ENCODE measurements around the gene AKNA. TPM values are rescaled to one million over a fixed set of nuclear protein-coding genes. Genes with fewer than 3 reads are reported as not detected.

AKNA gene
- polyA plus RNA-seq, 4 donors: 12.0 to 13.6 (median 13.1) TPM

DNA sequence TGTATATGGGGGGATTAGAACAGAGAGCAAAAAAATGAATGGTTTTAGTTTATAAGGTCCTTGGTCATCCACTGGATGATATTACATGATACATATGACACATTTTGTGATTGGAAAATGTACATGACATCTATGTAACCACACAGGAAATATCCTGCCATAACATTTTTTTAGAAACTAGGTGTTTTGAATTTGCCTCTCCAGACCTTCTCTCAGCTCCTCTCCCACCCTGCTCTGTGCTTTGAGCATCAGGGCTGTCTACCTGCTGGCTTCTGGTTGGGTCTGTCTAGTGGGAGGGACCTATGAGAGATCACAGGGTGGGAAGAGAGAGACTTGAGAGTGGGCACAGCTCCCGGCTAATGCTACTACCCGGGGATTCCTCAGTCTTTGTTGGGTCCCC is 24.4 kb downstream of the AKNA start:
- no peak for DNase-seq (ENCODE audit: low read depth in 4 of 4, low spot score in 3 of 4)

DNA sequence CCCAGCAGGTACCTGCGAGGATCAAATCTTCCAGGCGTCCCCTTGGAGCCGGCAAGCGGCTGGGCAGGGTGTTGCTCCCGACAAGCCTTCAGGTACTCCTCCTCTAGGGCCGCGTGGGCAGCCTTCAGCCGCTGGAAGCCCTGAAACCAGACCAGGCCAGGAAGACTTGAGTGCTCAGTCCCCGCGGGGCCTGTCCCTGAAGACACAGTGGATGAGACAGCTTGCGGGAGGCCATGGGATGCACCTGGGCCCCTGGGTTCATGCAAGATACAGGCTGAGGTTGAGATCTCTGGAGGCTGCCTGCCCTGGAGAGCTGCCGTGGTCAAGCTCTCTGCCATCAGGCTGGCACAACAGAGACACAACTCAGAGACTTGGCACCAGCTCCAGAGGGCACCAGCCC is 25.4 kb downstream of the AKNA start:
- no peak for DNase-seq (ENCODE audit: low read depth in 4 of 4, low spot score in 3 of 4)

DNA sequence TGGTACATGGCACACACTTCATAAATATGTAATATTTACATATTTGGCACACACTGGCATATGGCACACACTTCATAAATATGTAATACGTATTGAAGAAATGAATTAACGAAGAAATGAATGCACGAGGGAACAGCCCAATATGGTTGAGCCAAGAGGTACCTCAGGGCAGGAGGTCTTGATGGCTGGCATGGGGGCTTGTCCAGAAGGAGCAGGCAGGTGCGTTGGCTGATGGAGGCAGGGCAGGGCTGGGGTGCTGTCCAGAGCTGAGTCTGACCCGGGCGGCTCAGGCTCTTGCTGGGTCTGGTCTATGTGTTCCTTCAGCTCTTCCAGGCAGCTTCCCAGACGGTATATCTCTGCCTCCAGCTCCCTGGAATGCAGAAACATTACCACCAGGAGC is 26.2 kb downstream of the AKNA start:
- no peak for DNase-seq (ENCODE audit: low read depth in 4 of 4, low spot score in 3 of 4)

DNA sequence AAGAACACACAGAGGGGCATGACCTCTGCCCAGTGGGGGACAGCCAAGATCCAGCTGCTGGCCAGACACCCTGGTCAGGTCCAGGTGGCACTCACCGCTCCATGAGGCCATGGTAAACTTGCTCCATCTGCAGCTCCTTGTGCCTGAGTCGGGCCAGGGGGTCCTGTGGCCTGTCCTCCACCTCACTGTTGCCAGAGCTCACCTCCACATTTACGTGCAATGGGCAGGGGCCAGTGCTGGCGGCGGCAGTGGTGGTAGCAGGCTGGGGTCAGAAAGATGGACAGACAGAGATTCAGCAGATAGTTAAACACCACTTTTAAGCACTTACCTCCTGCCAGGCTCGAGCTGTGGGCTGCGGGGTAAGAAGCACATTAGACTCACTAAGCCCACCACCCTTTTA is 28.0 kb downstream of the AKNA start:
- DNase-seq (ENCODE audit: low read depth in 4 of 4, low spot score in 3 of 4): no peak

DNA sequence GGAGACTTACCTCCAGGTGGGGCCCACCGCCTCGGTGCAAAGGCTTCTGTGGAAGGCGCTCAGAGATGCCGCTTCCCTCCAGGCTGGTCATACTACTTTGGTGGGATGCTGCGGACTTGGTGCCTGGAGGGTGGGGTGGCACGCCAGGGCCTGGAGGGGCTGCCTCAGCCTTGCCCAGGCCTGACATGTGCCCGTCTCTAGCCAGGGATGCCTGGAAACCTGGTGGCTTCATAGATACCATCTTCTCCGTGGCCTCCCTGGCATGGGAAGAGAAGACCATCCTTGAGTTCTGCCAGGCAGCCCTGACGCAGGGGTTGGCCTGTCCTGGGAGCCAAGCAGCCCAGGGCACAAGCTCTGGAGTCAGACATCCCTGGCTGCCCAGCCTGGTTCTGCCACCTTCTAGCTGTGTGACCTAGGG is 29.9 kb downstream of the AKNA start:
- DNase-seq (ENCODE audit: low read depth in 4 of 4, low spot score in 3 of 4): no peak

DNA sequence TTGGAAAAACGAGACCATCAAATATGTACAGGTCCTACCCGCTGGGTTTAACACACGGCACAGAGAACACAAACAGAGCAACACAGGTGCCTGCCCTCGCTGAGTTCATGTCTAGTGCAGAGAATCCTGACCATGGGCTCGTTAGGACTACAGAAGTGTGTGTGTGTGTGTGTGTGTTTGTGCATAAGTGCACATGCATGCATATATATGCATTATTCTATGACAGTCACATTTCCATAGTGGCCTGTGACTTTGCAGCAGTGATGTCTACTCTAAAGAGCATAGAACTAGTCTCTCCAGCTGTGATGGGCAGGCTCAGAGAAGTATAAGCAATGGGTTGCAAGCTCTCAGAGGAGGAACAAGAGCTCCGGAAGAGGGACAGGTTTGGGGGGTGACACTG is 30.4 kb downstream of the AKNA start:
- no peak for DNase-seq (ENCODE audit: low read depth in 4 of 4, low spot score in 3 of 4)

DNA sequence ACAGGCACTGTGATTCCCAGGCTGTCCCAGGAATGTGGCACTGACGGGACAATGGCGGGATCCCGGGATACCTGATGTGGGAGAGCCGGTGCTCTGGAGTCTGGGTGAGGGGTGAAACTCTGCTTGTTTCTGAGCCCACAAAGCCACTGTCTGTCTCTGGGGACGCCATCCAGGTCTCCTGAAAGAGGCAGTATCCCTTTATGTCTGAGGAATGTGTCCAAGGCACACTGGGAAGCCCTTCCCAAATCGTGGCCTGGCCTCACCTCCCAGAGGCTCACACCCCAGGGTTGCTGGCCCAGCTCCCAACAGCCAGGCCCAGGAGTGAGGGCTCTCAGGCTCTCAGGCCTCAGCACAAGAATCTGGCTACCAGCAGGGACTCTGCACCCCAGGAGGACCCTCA is 31.0 kb downstream of the AKNA start:
- DNase-seq (ENCODE audit: low read depth in 4 of 4, low spot score in 3 of 4): no peak

DNA sequence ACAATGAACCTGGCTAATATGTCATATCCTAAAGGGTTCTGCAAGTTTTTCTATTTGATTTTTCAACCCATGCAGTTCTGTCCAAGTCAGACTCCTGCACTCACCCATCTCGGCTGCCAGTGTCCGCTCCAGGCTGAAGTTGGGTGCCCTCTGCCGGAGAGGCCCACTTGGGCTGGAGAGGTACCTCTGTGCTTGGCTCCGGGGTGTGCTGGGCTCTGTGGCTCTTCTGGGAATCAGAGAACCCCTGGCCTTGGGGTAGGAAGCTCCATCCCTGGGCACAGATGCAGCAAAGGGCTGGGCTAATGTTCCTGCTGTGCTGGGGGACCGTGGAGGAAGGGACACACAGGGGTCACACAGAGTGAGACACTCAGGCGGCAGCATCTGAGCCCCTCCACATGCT is 32.0 kb downstream of the AKNA start:
- no peak for DNase-seq (ENCODE audit: low read depth in 4 of 4, low spot score in 3 of 4)

DNA sequence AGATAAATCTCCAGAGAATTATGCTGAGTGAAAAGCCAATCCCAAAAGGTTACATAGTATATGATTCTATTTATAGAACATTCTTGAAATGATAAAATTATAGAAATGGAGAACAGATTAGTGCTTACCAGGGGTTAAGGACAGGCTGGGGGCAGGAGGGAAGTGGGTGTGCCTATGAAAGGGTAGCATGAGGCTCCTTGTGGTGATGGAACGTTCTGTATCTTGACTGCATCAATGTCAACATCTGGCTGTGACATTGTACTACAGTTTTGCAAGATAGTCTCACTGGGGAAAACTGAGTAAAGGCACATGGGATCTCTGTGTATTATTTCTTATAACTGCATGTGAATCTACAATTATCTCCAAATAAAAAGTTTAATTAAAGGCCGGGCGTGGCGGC is 35.9 kb downstream of the AKNA start:
- no peak for DNase-seq (ENCODE audit: low read depth in 4 of 4, low spot score in 3 of 4)

DNA sequence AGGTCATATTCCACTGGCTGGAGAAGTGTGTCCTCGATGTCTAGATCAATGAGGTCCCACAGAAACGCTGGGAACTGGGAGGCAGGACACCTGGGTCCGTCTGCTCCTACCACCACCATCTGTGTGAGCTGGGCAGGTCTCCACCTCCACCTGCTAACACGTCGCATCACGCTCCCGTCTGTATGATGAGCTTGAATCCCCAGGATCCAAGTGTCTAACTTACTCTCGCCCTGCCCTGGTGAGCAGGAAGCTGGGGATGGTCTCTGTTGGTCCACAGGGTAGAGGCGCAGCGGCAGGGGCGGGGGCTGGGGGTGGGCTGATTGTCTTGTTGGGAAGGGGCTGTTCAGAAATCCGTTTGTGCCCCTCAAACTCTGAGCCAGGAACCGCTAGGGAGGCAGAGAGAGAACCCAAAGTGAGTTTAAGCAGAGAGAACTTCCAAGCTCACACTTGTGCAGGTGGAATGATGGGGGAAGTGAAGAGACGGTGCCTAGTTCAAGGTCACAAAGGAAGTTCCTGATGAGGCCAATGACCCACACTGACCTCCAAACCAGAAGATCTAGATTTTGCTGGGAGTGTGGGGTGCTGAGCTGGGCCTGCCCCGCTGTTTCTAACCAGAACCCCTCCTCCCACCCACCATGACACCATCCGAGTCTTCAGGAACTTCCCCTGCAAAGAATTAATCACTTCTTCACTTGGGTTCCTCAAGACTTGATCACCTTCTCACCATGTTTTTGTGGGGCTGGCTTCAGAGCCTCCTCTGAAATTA is 37.0 kb downstream of the AKNA start:
- no peak for DNase-seq (ENCODE audit: low read depth in 4 of 4, low spot score in 3 of 4)

DNA sequence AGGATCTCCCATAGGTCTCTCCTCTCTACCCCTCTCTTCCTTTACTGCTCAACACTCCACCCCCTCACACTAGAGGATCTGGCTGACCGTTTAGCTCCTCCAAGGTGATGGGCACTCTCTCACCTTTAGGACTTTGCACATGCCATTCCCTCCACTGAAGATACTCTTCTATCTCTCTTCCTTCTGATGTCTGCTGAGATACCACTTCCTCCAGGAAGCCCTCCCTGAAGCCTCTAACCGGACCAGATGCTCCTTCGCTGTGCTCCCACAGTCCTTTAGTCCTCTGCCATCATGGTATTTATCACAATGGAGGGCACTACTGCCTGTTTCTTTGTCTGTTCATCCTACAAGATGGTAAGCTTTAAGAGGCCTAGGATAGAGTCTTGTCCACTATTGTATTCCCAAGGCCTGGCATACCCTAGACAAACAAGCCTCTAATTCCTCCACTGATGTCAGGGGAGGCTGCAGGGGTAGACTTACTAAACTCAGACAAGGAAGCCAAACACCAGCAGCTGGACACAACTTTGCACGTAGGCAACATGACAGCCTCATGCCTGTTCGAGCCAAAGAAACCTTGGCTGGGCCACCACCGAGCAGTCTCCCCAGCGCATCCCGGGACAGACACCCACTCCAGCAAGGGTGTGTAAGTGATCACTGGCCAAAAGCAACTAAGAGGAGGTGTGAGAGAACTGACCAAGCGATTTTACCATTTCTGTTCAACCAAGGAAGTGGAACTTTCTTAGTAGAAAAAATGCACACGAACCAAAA is 37.9 kb downstream of the AKNA start:
- DNase-seq (ENCODE audit: low read depth in 4 of 4, low spot score in 3 of 4): no peak

DNA sequence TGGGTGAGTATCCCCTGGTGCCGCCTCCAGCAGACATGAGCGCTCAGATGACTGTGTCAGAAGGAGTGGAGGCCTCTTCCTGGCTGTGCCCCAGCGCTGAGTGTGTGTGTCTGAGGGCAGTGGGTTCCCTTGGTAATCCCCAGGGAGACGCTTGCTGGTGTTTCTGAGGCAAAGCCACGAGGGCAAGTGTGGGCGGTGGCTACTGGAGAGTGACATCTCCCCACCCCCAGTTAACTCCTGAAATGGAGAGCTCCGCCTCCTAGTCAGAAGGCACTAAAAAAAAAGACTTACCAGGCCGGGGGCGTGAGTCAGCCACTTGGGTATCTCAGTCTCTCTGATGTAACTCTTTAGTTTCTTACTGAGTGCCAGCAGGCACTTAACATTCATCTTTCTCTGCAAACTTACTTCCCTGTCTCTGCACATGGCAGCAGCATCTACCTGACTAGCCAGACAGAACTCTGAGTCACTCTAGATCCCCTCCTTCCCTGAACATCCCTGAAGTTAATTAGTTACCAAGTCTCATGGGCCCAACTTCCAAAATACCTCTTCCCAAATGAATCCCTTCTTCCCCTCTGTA is 38.8 kb downstream of the AKNA start:
- DNase-seq (ENCODE audit: low read depth in 4 of 4, low spot score in 3 of 4): peak in 3 of 4 donors; percentile 36 to 42 (median 40)

DNA sequence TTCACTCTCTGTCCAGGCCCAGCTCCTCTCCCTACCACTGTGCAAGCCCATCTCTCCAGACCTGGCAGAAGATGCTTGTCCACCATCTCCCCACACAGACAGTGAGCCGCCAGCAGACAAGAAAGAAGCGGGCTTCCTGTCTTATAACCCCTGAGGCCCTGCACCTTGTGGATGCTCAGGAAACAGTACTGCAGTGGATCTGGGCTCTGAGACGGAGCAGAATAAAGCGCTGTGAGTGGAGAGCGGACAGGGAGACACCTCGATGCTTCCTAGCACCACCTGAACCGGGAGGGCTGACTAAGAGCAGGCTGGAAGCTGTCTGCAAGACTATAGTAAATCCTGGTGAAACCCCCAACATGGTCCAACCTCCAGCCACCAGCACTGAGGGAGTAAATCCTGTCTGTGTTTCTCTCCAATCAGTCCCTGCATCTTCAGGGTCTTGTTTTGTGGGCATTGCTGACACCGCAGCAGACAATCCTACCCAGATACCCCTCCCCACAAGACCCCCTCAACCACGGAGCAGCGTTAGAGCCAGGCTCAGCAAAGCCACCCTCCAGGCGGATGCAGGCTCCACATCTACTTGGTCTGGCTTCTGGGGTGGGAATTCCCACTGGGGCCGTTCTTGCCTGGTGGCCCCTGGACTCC is 39.4 kb downstream of the AKNA start:
- no peak for DNase-seq (ENCODE audit: low read depth in 4 of 4, low spot score in 3 of 4)

DNA sequence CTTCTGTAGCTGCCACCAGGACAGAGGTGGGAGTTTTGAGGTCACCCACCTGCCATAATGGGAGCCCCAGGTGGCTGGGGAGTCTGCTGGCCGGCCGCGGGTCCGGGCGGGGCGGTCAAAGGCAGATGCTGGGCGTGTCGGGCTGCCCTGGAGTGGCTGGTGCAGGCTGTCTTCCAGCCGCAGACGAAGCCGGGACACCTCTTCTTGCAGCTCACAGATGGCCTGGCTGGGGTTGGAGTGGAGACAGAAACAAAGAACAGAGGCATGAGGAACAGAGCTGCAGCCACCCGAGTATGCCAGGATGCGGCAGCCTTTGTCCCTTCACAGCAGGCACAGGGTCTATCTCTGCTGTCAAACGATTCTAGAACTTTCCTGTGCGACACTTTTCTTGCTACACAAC is 40.1 kb downstream of the AKNA start:
- DNase-seq (ENCODE audit: low read depth in 4 of 4, low spot score in 3 of 4): no peak

DNA sequence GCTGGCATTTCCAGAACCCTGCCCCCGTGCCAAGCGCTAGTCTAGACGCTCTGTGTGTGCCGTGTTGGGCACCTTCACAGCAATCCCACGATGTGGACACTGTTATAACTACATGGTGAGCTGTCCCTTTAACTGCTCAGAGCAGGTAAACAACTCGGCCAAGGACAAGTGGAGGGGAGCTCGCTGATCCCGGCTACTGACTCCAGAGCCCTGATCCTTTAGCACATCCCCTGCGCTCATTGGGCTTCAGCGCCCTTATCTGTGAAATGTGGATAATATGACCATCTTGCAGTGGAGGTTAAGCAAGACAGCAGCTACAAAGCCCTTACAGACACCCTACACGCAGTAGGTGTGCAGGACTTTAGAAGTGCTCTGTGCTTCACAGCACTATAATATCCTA is 41.6 kb downstream of the AKNA start:
- no peak for DNase-seq (ENCODE audit: low read depth in 4 of 4, low spot score in 3 of 4)

DNA sequence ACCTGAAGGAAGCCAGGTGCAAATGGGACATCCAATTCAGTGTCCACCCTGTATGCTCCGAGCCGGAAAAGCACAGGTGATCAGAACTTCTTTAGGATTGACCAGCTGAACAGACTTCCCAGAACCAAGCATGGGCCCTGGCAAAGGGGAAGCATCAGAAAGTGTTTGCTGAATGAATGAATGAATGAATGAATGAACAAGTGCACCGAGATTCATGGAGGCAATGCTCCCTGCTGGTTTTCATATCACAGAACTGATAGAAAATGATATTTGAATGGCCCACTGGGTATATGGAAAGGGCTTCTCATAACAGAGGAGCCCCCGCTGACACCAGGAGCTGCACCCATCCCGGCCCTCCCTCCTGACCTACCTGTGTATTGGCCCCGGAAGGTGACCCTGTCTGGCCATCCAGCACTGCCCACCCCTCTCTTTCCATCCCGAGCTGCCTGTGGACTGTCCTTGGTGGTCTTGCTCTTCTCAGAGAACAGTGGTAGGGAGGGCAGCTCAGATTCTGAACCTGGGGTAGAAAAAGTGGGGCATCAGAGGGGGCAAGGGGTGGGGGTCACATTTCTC is 42.2 kb downstream of the AKNA start:
- DNase-seq (ENCODE audit: low read depth in 4 of 4, low spot score in 3 of 4): no peak

DNA sequence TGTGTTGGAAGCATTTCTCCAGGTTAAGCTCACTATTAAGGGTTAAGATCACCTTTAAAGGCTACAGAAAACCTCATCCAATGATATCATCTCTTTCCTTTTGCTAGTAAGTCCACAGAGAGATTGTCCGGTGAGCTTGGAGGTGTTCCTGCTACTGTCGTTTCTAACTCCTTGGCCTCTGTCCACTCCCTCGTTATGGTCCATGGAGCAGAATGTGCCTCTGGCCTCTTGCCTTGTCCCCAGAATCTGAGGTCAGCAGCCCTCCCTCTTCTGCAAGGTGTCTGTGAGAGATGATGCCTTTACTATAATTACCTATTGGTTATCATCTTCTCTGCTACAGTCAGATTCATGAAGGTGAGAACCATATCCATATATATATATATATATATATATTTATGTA is 43.1 kb downstream of the AKNA start:
- DNase-seq (ENCODE audit: low read depth in 4 of 4, low spot score in 3 of 4): no peak

DNA sequence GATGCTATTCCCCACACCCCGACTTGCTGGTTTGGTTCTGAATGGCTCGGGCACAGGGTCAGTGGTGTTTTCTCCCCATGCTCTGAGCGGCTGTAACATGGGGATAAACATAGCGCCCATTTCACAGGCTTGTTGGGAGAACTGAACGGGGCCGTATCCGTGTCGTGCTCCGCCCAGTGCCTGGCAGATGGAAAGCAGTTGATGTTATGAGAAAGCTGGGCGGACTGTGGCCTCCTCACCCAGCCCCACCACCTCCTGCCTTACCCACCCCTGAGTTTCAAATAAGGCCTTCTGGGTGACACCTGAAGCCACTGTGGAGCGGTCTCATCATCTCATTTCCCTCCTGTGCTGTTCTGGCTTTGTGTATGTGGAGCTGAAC is 43.6 kb downstream of the AKNA start:
- DNase-seq (ENCODE audit: low read depth in 4 of 4, low spot score in 3 of 4): no peak

DNA sequence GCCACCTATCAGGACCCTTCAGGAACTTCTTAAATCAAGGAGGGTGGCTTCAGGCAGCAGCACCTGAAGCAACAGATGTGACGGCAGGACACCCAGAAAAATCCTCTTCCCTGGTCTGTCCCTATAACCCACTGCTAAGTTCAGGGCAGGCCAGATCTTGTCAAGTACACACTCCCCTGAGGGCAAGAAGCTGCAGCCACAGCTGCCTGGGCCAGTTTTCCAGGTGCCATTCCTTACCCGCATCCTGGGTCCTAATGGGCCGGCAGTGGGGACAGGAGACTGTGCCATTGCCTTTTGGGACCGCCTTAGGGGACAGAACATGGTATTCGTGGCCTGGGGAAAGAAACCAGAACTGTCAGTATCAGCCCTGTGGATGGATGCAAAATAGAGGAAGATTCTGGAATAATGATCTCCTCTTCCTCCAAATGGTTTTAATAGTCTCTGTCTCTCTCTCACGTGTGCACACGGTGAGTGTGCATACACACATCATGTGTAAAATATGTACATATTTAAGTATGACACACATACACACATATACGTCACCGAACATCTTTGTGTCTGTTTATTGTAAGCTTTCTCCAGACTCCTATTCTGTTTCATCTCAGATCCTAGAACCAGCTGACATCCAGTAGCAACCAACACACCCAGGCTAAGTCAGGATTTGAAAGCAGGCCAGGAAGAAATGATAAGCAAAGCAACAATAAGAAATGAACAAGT is 44.2 kb downstream of the AKNA start:
- no peak for DNase-seq (ENCODE audit: low read depth in 4 of 4, low spot score in 3 of 4)

DNA sequence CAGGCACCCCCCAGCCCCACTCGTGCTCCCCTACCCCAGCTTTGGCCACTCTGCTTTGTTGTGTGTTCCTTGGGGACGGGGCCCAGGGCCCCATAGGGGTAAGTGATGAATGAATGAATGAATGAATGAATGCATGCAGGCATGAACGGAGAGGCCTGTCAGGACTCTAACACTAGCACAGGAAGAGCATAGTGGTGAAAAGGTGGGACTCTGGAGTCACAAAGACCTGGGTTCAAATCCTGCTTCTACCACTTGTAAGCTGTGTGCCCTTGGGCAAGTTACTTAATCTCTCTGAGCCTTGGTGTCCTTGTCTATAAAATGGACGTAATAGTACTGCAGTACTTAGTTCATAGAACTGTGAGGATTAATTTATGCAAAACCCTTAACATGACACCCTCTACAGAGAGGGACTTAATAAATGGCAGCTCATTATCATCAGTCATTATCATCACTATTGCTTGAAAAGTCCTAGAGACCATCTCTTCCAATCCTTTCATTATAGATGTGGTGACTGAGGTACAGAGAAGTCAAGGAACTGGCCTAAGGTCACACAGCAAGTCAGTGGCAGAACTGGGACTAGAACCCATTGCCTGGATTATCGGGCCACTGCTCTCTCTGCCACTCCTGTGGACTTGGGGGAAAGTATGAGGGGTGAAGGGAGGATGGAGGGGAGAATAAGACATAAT is 44.9 kb downstream of the AKNA start:
- no peak for DNase-seq (ENCODE audit: low read depth in 4 of 4, low spot score in 3 of 4)

All from right renal pelvis (tissue), 4 donors.